HepG2 (cell line): ENCODE results near the gene PKMYT1. TPM values are rescaled to one million over a fixed set of nuclear protein-coding genes. Genes with fewer than 3 reads are reported as not detected.
A peak's percentile ranks its signal among the peaks of the same experiment; 100 is the strongest.

ENCODE experiments used
- DR1 ChIP-seq: sonication (generic); formaldehyde crosslinking; IDR thresholded peaks from 2 replicates; pipeline ENCODE4 v1.8.0; 2021; ENCODE audit warnings: mild to moderate bottlenecking, missing genetic modification reagents, inconsistent platforms
- ELF4 ChIP-seq: sonication (generic); formaldehyde crosslinking; IDR thresholded peaks from 2 replicates; pipeline ENCODE4 v1.5.0; 2020; ENCODE audit warnings: missing genetic modification reagents, mild to moderate bottlenecking, moderate library complexity, borderline replicate concordance
- JUN ChIP-seq: sonication (generic); formaldehyde crosslinking; IDR thresholded peaks from 2 replicates; pipeline ENCODE4 v1.4.0; 2020; ENCODE audit warnings: mild to moderate bottlenecking, missing genetic modification reagents
- MYC ChIP-seq: sonication (generic); formaldehyde crosslinking; IDR thresholded peaks from 2 replicates; pipeline ENCODE4 v1.9.0; 2021; ENCODE audit warnings: missing genetic modification reagents, borderline replicate concordance
- PTBP1 ChIP-seq: fragments of 200-400 bp; formaldehyde crosslinking; IDR thresholded peaks from 2 replicates; pipeline ENCODE4 v1.6.1; 2018; ENCODE audit warnings: low read length, low read depth; ENCODE audit not compliant: poor library complexity, severe bottlenecking
- RORA ChIP-seq: sonication (generic); formaldehyde crosslinking; IDR thresholded peaks from 2 replicates; pipeline ENCODE4 v1.5.0; 2020; ENCODE audit warnings: mild to moderate bottlenecking, missing genetic modification reagents, moderate library complexity
- SMYD3 ChIP-seq: sonication (generic); formaldehyde crosslinking; IDR thresholded peaks from 2 replicates; pipeline ENCODE4 v1.8.1; 2023; ENCODE audit warnings: mild to moderate bottlenecking, missing genetic modification reagents
- TCF12 ChIP-seq, 2 experiments: fragments of 450-650 bp in 1 of 2; sonication (generic) in 1 of 2; formaldehyde crosslinking in 1 of 2; IDR thresholded peaks; 2 replicates each; pipeline versions ENCODE4 v1.6.1 to v1.8.0; 2017 to 2022; ENCODE audit warnings: antibody characterized with exemption in 1 of 2, mild to moderate bottlenecking in 1 of 2, missing genetic modification reagents in 1 of 2, moderate library complexity in 1 of 2
- ZNF350 ChIP-seq: sonication (generic); formaldehyde crosslinking; IDR thresholded peaks from 2 replicates; pipeline ENCODE4 v1.4.0; 2020; ENCODE audit warnings: mild to moderate bottlenecking, low read depth, missing genetic modification reagents, borderline replicate concordance
- ZNF446 ChIP-seq: sonication (generic); formaldehyde crosslinking; IDR thresholded peaks from 2 replicates; pipeline ENCODE4 v1.5.0; 2020; ENCODE audit warnings: mild to moderate bottlenecking, missing genetic modification reagents
- ZNF629 ChIP-seq: sonication (generic); formaldehyde crosslinking; conservative IDR thresholded peaks from 2 replicates; pipeline ENCODE4 v1.5.0; 2020; ENCODE audit warnings: missing genetic modification reagents
- polyA plus RNA-seq, 8 experiments: library from polyadenylated mRNA; depleted of rRNA in 3 of 8; stranded (reverse) in 7 of 8; unstranded in 1 of 8; fragments of >200 nt; fragmentation: Illumina TruSeq in 4 of 8; extraction: Trizol in 4 of 8; gene quantifications; 2 replicates each; pipeline versions ENCODE4 v1.2.1 to v1.2.3, GENCODE V29; 2011 to 2016; ENCODE audit warnings: low read depth in 4 of 8, missing spikeins in 1 of 8, mixed read lengths in 1 of 8; ENCODE audit not compliant: insufficient read depth in 1 of 8
- total RNA-seq, 5 experiments: library from RNA; depleted of rRNA; stranded (reverse); fragments of >200 nt; fragmentation: Illumina TruSeq; extraction: Trizol; gene quantifications; 2 replicates each; pipeline ENCODE4 v1.2.3, GENCODE V29; 2016; ENCODE audit warnings: low read depth in 1 of 5
- TF ChIP-seq, protein P1 (sequence below): sonication (generic); formaldehyde crosslinking; IDR thresholded peaks from 2 replicates; pipeline ENCODE4 v1.5.0; 2020; ENCODE audit warnings: mild to moderate bottlenecking, missing genetic modification reagents, borderline replicate concordance
- TF ChIP-seq, protein P2 (sequence below): sonication (generic); formaldehyde crosslinking; IDR thresholded peaks from 2 replicates; pipeline ENCODE4 v1.4.0; 2020; ENCODE audit warnings: missing genetic modification reagents
- TF ChIP-seq, protein P3 (sequence below): IDR thresholded peaks from 2 replicates; pipeline ENCODE4 v1.4.0; 2020; ENCODE audit warnings: mild to moderate bottlenecking, missing genetic modification reagents

The PKMYT1 gene
- total and polyA plus RNA-seq, 2 of the 13 experiments (the other 11 are each of a cell fraction or from before 2014, with no cell fraction given), result 7.0 to 27.8 TPM

DNA sequence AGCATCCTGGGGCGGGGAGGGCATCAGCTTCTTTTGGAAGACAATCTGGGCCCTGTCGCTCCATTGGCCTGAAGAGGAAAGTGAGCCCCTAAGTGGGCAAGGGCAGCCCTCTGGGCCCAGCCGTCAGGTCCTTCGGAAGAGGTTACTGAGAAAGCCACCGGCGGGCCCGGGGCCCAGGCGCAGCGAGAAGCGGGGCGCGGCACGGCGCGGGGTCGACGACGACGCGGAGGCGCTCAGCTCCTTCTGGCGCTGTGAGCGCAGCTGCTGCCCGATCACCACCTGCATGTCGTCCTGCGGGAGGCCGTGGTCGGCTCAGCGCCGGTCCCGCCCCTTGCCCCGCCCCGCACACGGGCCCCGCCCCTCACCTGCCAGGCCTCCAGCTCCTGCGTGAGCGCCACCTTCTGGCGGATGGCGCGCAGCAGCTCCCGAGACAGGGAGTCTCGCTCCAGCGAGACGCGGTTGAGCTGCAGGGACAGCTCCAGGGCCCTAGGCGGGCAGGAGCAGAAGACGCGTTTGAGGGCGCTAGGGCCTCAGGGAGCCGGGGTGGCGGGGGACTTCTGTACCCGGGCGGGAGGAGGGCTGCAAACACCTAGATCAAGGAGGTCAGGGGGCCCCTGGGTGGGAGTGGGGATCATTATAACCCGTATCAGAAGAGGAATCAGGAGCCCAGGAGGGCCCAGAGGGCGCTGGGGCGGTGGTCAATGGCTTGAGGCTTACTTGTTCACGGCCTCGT is 47.9 kb upstream of the PKMYT1 start (continued):
- TF ChIP-seq DR1 (CRISPR knock-in tag) (peak; percentile 39; the same call in 1 of the 2 replicates), JUN (CRISPR knock-in tag) (no peak), ELF4 (CRISPR knock-in tag) (no peak), SMYD3 (CRISPR knock-in tag) (no peak), ZNF629 (0 out of 2 replicates have a peak, but pooled peaks have one; percentile 31), ZNF446 (CRISPR knock-in tag) (no peak), MYC (CRISPR knock-in tag) (peak; percentile 55; the same call in 1 of the 2 replicates), ZNF350 (0 out of 2 replicates have a peak, but pooled peaks have one; percentile 36), TCF12 (IDR thresholded peaks at IDR 0.05) (no peak), TCF12 (CRISPR knock-in tag; IDR thresholded peaks at IDR 0.05) (no peak), PTBP1 (no peak), RORA (CRISPR knock-in tag) (no peak)
- TF ChIP-seq, protein P1, sequence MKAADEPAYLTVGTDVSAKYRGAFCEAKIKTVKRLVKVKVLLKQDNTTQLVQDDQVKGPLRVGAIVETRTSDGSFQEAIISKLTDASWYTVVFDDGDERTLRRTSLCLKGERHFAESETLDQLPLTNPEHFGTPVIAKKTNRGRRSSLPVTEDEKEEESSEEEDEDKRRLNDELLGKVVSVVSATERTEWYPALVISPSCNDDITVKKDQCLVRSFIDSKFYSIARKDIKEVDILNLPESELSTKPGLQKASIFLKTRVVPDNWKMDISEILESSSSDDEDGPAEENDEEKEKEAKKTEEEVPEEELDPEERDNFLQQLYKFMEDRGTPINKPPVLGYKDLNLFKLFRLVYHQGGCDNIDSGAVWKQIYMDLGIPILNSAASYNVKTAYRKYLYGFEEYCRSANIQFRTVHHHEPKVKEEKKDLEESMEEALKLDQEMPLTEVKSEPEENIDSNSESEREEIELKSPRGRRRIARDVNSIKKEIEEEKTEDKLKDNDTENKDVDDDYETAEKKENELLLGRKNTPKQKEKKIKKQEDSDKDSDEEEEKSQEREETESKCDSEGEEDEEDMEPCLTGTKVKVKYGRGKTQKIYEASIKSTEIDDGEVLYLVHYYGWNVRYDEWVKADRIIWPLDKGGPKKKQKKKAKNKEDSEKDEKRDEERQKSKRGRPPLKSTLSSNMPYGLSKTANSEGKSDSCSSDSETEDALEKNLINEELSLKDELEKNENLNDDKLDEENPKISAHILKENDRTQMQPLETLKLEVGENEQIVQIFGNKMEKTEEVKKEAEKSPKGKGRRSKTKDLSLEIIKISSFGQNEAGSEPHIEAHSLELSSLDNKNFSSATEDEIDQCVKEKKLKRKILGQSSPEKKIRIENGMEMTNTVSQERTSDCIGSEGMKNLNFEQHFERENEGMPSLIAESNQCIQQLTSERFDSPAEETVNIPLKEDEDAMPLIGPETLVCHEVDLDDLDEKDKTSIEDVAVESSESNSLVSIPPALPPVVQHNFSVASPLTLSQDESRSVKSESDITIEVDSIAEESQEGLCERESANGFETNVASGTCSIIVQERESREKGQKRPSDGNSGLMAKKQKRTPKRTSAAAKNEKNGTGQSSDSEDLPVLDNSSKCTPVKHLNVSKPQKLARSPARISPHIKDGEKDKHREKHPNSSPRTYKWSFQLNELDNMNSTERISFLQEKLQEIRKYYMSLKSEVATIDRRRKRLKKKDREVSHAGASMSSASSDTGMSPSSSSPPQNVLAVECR (CRISPR knock-in tag), result peak; percentile 63; the same call in 1 of the 2 replicates
- TF ChIP-seq, protein P2, sequence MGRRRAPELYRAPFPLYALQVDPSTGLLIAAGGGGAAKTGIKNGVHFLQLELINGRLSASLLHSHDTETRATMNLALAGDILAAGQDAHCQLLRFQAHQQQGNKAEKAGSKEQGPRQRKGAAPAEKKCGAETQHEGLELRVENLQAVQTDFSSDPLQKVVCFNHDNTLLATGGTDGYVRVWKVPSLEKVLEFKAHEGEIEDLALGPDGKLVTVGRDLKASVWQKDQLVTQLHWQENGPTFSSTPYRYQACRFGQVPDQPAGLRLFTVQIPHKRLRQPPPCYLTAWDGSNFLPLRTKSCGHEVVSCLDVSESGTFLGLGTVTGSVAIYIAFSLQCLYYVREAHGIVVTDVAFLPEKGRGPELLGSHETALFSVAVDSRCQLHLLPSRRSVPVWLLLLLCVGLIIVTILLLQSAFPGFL (CRISPR knock-in tag), result 0 out of 2 replicates have a peak, but pooled peaks have one; percentile 39
- TF ChIP-seq, protein P3, sequence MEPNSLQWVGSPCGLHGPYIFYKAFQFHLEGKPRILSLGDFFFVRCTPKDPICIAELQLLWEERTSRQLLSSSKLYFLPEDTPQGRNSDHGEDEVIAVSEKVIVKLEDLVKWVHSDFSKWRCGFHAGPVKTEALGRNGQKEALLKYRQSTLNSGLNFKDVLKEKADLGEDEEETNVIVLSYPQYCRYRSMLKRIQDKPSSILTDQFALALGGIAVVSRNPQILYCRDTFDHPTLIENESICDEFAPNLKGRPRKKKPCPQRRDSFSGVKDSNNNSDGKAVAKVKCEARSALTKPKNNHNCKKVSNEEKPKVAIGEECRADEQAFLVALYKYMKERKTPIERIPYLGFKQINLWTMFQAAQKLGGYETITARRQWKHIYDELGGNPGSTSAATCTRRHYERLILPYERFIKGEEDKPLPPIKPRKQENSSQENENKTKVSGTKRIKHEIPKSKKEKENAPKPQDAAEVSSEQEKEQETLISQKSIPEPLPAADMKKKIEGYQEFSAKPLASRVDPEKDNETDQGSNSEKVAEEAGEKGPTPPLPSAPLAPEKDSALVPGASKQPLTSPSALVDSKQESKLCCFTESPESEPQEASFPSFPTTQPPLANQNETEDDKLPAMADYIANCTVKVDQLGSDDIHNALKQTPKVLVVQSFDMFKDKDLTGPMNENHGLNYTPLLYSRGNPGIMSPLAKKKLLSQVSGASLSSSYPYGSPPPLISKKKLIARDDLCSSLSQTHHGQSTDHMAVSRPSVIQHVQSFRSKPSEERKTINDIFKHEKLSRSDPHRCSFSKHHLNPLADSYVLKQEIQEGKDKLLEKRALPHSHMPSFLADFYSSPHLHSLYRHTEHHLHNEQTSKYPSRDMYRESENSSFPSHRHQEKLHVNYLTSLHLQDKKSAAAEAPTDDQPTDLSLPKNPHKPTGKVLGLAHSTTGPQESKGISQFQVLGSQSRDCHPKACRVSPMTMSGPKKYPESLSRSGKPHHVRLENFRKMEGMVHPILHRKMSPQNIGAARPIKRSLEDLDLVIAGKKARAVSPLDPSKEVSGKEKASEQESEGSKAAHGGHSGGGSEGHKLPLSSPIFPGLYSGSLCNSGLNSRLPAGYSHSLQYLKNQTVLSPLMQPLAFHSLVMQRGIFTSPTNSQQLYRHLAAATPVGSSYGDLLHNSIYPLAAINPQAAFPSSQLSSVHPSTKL (CRISPR knock-in tag), result peak; percentile 10; the same call in 1 of the 2 replicates
